Left ventricle myocardium inferior (tissue), 1 donor: ENCODE results near the gene ZSCAN23. TPM values are rescaled to one million over a fixed set of nuclear protein-coding genes. Genes with fewer than 3 reads are reported as not detected.

Experiments used
- DNase-seq: peaks from one replicate; pipeline ENCODE4 v3.0.0-alpha.2; 2020
- H3K27ac ChIP-seq: fragments of 200-600 bp; replicated peaks from 2 replicates; pipeline ENCODE4 v1.8.0; 2021
- H3K27me3 ChIP-seq: fragments of 200-600 bp; 2 replicates; pipeline ENCODE4 v1.8.0; 2021; ENCODE audit warnings: low read depth
- H3K36me3 ChIP-seq: fragments of 200-600 bp; 2 replicates; pipeline ENCODE4 v1.8.0; 2021
- H3K4me1 ChIP-seq: fragments of 200-600 bp; 2 replicates; pipeline ENCODE4 v1.8.0; 2021
- H3K4me3 ChIP-seq: fragments of 200-600 bp; 2 replicates; pipeline ENCODE4 v1.8.0; 2021; ENCODE audit warnings: mild to moderate bottlenecking, moderate library complexity
- H3K9me3 ChIP-seq: fragments of 200-600 bp; replicated peaks from 2 replicates; pipeline ENCODE4 v1.8.0; 2021
- CTCF ChIP-seq: fragments of 200-600 bp; IDR thresholded peaks from 2 replicates; pipeline ENCODE4 v1.8.0; 2021; ENCODE audit warnings: antibody characterized with exemption, mild to moderate bottlenecking, borderline replicate concordance
- intact Hi-C: fragments of 100-400 bp; cut with micrococcal nuclease; formaldehyde crosslinking; loops from one replicate; pipeline ENCODE4 v1.11.0; 2022
- total RNA-seq: library from RNA; stranded (reverse); fragmentation: NEBNext Ultra II Directional; extraction: Animal tissue kit (Norgen Biotek cat#: 25700); gene quantifications from one replicate; pipeline ENCODE4 v1.2.1, GENCODE V29; 2021
- donor health status: DM: no; HTN: yes; CAD: no; lungs with severe emphysema.

Gene ZSCAN23
- total RNA-seq, 1 donor from 2014 or later: 1.5 TPM

- peak within 1 kb of the TSS; percentile 56 for H3K27ac ChIP-seq
- intact Hi-C loops: no loop called here
Observed at GRCh38 chr6:28399350-28400121, 43.8 kb downstream of the ZSCAN23 start, which contains the start of gene ZSCAN12. ZSCAN12 (minus strand) TSS chr6:28399747; CDS start chr6:28398405, 1,342 bp downstream.

GRCh38 chr6:28395918-28396317 is 47.4 kb downstream of the ZSCAN23 start:
- Histone ChIP-seq H3K4me1 (peaks cover 43% of the 10 kb centered on the region), H3K27me3 (no peaks in the 10 kb centered on the region), H3K4me3 (no peak overlapping the region), H3K9me3 (no peaks in the 10 kb centered on the region), H3K36me3 (peaks cover 48% of the 10 kb centered on the region), H3K27ac (no peak overlapping the region)
- intact Hi-C loops: no loop called here
- no peak for TF ChIP-seq CTCF
- DNase-seq: no peak

More at GRCh38 chr6:28399350-28400121, 43.8 kb downstream of the ZSCAN23 start, which contains the start of gene ZSCAN12:
- Histone ChIP-seq H3K4me1 (peaks cover 43% of the 10 kb centered on the region), H3K36me3 (peaks cover 20% of the 10 kb centered on the region), H3K27me3 (peaks cover 4% of the 10 kb centered on the region), H3K9me3 (no peaks in the 10 kb centered on the region), H3K4me3 (peak within 1 kb of the TSS; percentile 86)
- TF ChIP-seq CTCF: peak; percentile 57
- DNase-seq: peak; percentile 77

- Histone ChIP-seq H3K27ac (no peak overlapping the region), H3K36me3 (peaks cover 65% of the 10 kb centered on the region), H3K27me3 (no peaks in the 10 kb centered on the region), H3K4me3 (no peak overlapping the region), H3K4me1 (peaks cover 30% of the 10 kb centered on the region), H3K9me3 (no peaks in the 10 kb centered on the region)
- no peak for DNase-seq
- TF ChIP-seq CTCF: no peak
- intact Hi-C loops: no loop called here
Observed at GRCh38 chr6:28393912-28394662, 49.2 kb downstream of the ZSCAN23 start.

- Histone ChIP-seq H3K9me3 (no peaks in the 10 kb centered on the region), H3K4me1 (no peaks in the 10 kb centered on the region), H3K36me3 (peaks cover 56% of the 10 kb centered on the region), H3K27me3 (no peaks in the 10 kb centered on the region), H3K27ac (no peak overlapping the region), H3K4me3 (no peak overlapping the region)
- no peak for DNase-seq
- intact Hi-C loops: no loop called here
- TF ChIP-seq CTCF: no peak
Observed at GRCh38 chr6:28390688-28391087, 52.6 kb downstream of the ZSCAN23 start.

GRCh38 chr6:28384143-28384533 is 59.2 kb downstream of the ZSCAN23 start:
- intact Hi-C loops: no loop called here
- Histone ChIP-seq H3K4me1 (peaks cover 34% of the 10 kb centered on the region), H3K9me3 (no peaks in the 10 kb centered on the region), H3K27ac (peak overlapping the region; percentile 85), H3K36me3 (peaks cover 36% of the 10 kb centered on the region), H3K27me3 (no peaks in the 10 kb centered on the region), H3K4me3 (no peak overlapping the region)
- TF ChIP-seq CTCF: no peak
- DNase-seq: no peak
